CD14-positive monocyte (primary cell): Measurements from ENCODE around the gene NDE1. TPM values are rescaled to one million over a fixed set of nuclear protein-coding genes. Genes with fewer than 3 reads are reported as not detected.

Experiments used
- DNase-seq, 3 donors: peaks; one replicate each; pipeline ENCODE4 v3.0.0-alpha.2; 2011 to 2022
- H2AFZ ChIP-seq: 2 replicates; pipeline ENCODE4 v1.6.0; 2012; ENCODE audit warnings: mild to moderate bottlenecking, low read depth, low read length, inconsistent platforms; ENCODE audit not compliant: insufficient read depth, poor library complexity, severe bottlenecking
- H3K27ac ChIP-seq, 2 donors: 1 replicate in 1 of 2; 2 replicates in 1 of 2; pipeline ENCODE4 v1.5.1; 2012 to 2013; ENCODE audit warnings: low read length in 2 of 2, control low read depth in 1 of 2, inconsistent platforms in 1 of 2, low read depth in 1 of 2, mild to moderate bottlenecking in 1 of 2
- H3K27me3 ChIP-seq, 2 donors: one replicate each; pipeline versions ENCODE4 v1.6.0 to v1.6.1; 2011 to 2013; ENCODE audit warnings: low read length in 2 of 2; ENCODE audit not compliant: control insufficient read depth in 2 of 2, insufficient read depth in 2 of 2
- H3K36me3 ChIP-seq, 2 donors: replicated peaks in 1 of 2; 1 replicate in 1 of 2; 2 replicates in 1 of 2; pipeline versions ENCODE4 v1.5.1 to v1.6.1; 2012 to 2013; ENCODE audit warnings: low read length in 2 of 2, control low read depth in 1 of 2, inconsistent platforms in 1 of 2, mild to moderate bottlenecking in 1 of 2; ENCODE audit not compliant: insufficient read depth in 2 of 2, control insufficient read depth in 1 of 2
- H3K4me1 ChIP-seq, 2 donors: 1 replicate in 1 of 2; 2 replicates in 1 of 2; pipeline versions ENCODE4 v1.5.1 to v1.6.1; 2012 to 2013; ENCODE audit warnings: low read length in 2 of 2, control low read depth in 1 of 2, inconsistent platforms in 1 of 2, mild to moderate bottlenecking in 1 of 2, moderate library complexity in 1 of 2; ENCODE audit not compliant: insufficient read depth in 2 of 2, control insufficient read depth in 1 of 2
- H3K4me2 ChIP-seq: replicated peaks from 2 replicates; pipeline ENCODE3; 2012; ENCODE audit warnings: low read length, moderate library complexity, mild to moderate bottlenecking; ENCODE audit not compliant: poor library complexity, severe bottlenecking; ENCODE audit errors: extremely low read depth
- H3K4me3 ChIP-seq, 3 experiments: fragments of 200-600 bp in 1 of 3; sonication (generic) in 1 of 3; replicated peaks in 1 of 3; 1 replicate in 2 of 3; 2 replicates in 1 of 3; pipeline ENCODE4 v1.5.1; 2011 to 2013; ENCODE audit warnings: low read length in 3 of 3, mild to moderate bottlenecking in 3 of 3, control low read depth in 2 of 3, low read depth in 2 of 3, inconsistent platforms in 1 of 3, moderate library complexity in 1 of 3
- H3K79me2 ChIP-seq: 2 replicates; pipeline ENCODE4 v1.6.0; 2012; ENCODE audit warnings: mild to moderate bottlenecking, control low read depth, inconsistent platforms, low read length, moderate library complexity; ENCODE audit not compliant: insufficient read depth
- H3K9ac ChIP-seq: 2 replicates; pipeline ENCODE4 v1.6.0; 2017; ENCODE audit warnings: low read length, mild to moderate bottlenecking; ENCODE audit not compliant: insufficient read depth, poor library complexity, severe bottlenecking
- H3K9me3 ChIP-seq, 2 donors: replicated peaks in 1 of 2; 1 replicate in 1 of 2; 2 replicates in 1 of 2; pipeline versions ENCODE4 v1.5.1 to v1.6.1; 2012 to 2013; ENCODE audit warnings: low read length in 2 of 2, control low read depth in 1 of 2; ENCODE audit not compliant: control insufficient read depth in 1 of 2, insufficient read depth in 1 of 2
- H4K20me1 ChIP-seq: 2 replicates; pipeline ENCODE4 v1.6.0; 2012; ENCODE audit warnings: mild to moderate bottlenecking, low read length, control low read depth, moderate library complexity; ENCODE audit not compliant: insufficient read depth
- H3K27ac Mint-ChIP-seq, 7 donors: one replicate each; pipeline ENCODE4 v1.8.0; 2020; ENCODE audit warnings: mild to moderate bottlenecking in 7 of 7, mixed read lengths in 7 of 7, moderate library complexity in 6 of 7, inconsistent platforms in 2 of 7
- H3K27me3 Mint-ChIP-seq, 3 donors: one replicate each; pipeline ENCODE4 v1.8.0; 2021 to 2022; ENCODE audit warnings: low read depth in 3 of 3, mild to moderate bottlenecking in 3 of 3, mixed read lengths in 3 of 3, moderate library complexity in 3 of 3, inconsistent platforms in 1 of 3
- H3K36me3 Mint-ChIP-seq, 2 donors: one replicate each; pipeline ENCODE4 v1.8.0; 2020; ENCODE audit warnings: mixed read lengths in 2 of 2, inconsistent platforms in 1 of 2, mild to moderate bottlenecking in 1 of 2
- H3K4me1 Mint-ChIP-seq: one replicate; pipeline ENCODE4 v1.8.0; 2020; ENCODE audit warnings: mild to moderate bottlenecking, mixed read lengths
- H3K4me3 Mint-ChIP-seq, 2 donors: one replicate each; pipeline ENCODE4 v1.8.0; 2020; ENCODE audit warnings: mild to moderate bottlenecking in 2 of 2, mixed read lengths in 2 of 2, moderate library complexity in 1 of 2
- H3K9me3 Mint-ChIP-seq, 7 donors: one replicate each; pipeline ENCODE4 v1.8.0; 2020 to 2022; ENCODE audit warnings: mixed read lengths in 7 of 7, mild to moderate bottlenecking in 6 of 7, moderate library complexity in 6 of 7, inconsistent platforms in 2 of 7
- WGBS: methylation state at CpG from one replicate; pipeline ENCODE4 v1.1.5; 2013; ENCODE audit warnings: missing lambda C conversion rate; ENCODE audit not compliant: insufficient coverage; 5-methylcytosine and 5-hydroxymethylcytosine counted together
- intact Hi-C, 2 donors: fragments of 100-400 bp; cut with micrococcal nuclease; formaldehyde crosslinking; loops; one replicate each; pipeline versions ENCODE4 v1.15.0 to v1.15.1; 2023
- polyA plus RNA-seq, 3 donors: library from polyadenylated mRNA; depleted of rRNA in 1 of 3; unstranded in 2 of 3; stranded (reverse) in 1 of 3; fragments of 300-500 nt in 2 of 3; fragments of >200 nt in 1 of 3; fragmentation: Illumina TruSeq in 2 of 3; gene quantifications; 1 replicate in 2 of 3; 2 replicates in 1 of 3; pipeline ENCODE4 v1.2.3, GENCODE V29; 2012 to 2021
- TF ChIP-seq, protein P1 (sequence below): fragments of 200-600 bp; IDR thresholded peaks from one replicate; pipeline ENCODE4 v1.8.0; 2022; ENCODE audit warnings: antibody characterized with exemption, mild to moderate bottlenecking

Gene NDE1
- polyA plus RNA-seq, 3 donors: 26.0 to 47.8 (median 28.0) TPM

DNA sequence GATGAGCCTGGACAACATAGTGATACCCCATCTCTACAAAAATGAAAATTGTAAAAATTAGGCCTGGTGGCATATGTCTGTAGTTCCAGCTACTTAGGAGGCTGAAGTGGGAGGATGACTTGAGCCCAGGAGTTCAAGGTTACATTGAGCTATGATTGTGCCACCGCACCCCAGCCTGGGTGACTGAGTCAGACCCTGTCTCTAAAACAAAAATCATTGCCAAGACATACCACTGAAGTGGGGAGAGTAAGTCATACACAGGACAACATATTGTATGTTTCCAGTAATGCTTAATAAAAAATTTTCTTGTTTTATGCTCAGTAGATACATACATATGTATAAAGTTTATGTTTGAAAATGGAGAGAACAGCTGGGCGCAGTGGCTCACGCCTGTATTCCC is 39.2 kb downstream of the NDE1 start:
- Mint-ChIP-seq H3K4me3 (no peak overlapping the region), H3K36me3 (peaks cover 82 to 98% of the 10 kb centered on the region in 2 donors), H3K27me3 (peaks cover 0 to 2% (median 1%) of the 10 kb centered on the region in 3 donors), H3K27ac (peak overlapping the region in 2 of 7 donors; percentile 4 to 48), H3K4me1 (no peaks in the 10 kb centered on the region), H3K9me3 (peaks cover 0 to 2% (median 0%) of the 10 kb centered on the region in 7 donors)
- no peak overlapping the region for H2AFZ ChIP-seq
- H3K9me3 ChIP-seq: no peaks in the 10 kb centered on the region
- peaks cover 19% of the 10 kb centered on the region for H3K79me2 ChIP-seq
- H3K27me3 ChIP-seq: no peaks in the 10 kb centered on the region
- WGBS: 100% methylated on average over 2 of the region's 3 CpGs
- TF ChIP-seq, protein P1, sequence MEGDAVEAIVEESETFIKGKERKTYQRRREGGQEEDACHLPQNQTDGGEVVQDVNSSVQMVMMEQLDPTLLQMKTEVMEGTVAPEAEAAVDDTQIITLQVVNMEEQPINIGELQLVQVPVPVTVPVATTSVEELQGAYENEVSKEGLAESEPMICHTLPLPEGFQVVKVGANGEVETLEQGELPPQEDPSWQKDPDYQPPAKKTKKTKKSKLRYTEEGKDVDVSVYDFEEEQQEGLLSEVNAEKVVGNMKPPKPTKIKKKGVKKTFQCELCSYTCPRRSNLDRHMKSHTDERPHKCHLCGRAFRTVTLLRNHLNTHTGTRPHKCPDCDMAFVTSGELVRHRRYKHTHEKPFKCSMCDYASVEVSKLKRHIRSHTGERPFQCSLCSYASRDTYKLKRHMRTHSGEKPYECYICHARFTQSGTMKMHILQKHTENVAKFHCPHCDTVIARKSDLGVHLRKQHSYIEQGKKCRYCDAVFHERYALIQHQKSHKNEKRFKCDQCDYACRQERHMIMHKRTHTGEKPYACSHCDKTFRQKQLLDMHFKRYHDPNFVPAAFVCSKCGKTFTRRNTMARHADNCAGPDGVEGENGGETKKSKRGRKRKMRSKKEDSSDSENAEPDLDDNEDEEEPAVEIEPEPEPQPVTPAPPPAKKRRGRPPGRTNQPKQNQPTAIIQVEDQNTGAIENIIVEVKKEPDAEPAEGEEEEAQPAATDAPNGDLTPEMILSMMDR: no peak
- H3K4me1 ChIP-seq: no peaks in the 10 kb centered on the region
- peaks cover 44% of the 10 kb centered on the region for H4K20me1 ChIP-seq
- H3K4me3 ChIP-seq: no peak overlapping the region
- no peak for DNase-seq
- intact Hi-C loops: no loop called here
- peaks cover 93 to 98% of the 10 kb centered on the region in 2 donors for H3K36me3 ChIP-seq
- H3K9ac ChIP-seq: no peak overlapping the region
- no peak overlapping the region for H3K4me2 ChIP-seq
- no peak overlapping the region for H3K27ac ChIP-seq

DNA sequence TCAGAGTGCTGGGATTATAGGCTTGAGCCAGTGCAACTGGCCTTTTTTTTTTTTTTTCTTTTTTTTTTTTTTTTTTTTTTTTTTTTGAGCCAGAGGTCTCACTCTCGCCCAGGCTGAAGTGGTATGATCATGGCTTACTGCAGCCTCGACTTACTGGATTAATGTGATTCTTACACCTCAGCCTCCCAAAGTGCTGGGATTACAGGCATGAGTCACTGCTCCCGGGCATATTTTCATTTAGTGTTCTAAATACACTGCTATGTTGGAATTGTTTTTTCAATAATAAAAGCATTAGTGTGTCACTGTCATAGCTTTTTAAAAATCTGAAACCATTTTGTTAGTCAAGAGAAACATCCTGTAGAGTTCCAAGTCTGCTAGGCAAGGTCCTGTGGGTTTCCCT is 40.3 kb downstream of the NDE1 start:
- TF ChIP-seq, protein P1: no peak
- peaks cover 0 to 2% (median 0%) of the 10 kb centered on the region in 7 donors for H3K9me3 Mint-ChIP-seq
- Histone ChIP-seq H3K4me2 (no peak overlapping the region), H3K4me3 (no peak overlapping the region), H3K79me2 (peaks cover 9% of the 10 kb centered on the region), H3K9me3 (no peaks in the 10 kb centered on the region), H3K9ac (no peak overlapping the region), H2AFZ (no peak overlapping the region), H4K20me1 (peaks cover 39% of the 10 kb centered on the region), H3K4me1 (no peaks in the 10 kb centered on the region), H3K27me3 (no peaks in the 10 kb centered on the region), H3K36me3 (peaks cover 94 to 98% of the 10 kb centered on the region in 2 donors), H3K27ac (peak overlapping the region in 1 of 2 donors; percentile 20)
- DNase-seq: no peak
- no CpG with 5 or more reads among the region's 3 CpGs for WGBS
- H3K4me1 Mint-ChIP-seq: no peaks in the 10 kb centered on the region
- peaks cover 0 to 2% (median 1%) of the 10 kb centered on the region in 3 donors for H3K27me3 Mint-ChIP-seq
- intact Hi-C loops: loop anchor here in 1 of 2 donors (10.0 kb wide), 1 partner anchor 55 kb away; no protein-coding TSS in a partner anchor
- peaks cover 87 to 98% of the 10 kb centered on the region in 2 donors for H3K36me3 Mint-ChIP-seq
- H3K27ac Mint-ChIP-seq: peak overlapping the region in 2 of 7 donors; percentile 40 to 53
- no peak overlapping the region for H3K4me3 Mint-ChIP-seq
